Muscle of leg (tissue), 11 donors: ENCODE measurements around the gene SHD. TPM values are rescaled to one million over a fixed set of nuclear protein-coding genes. Genes with fewer than 3 reads are reported as not detected.
A peak's percentile ranks its signal among the peaks of the same experiment; 100 is the strongest.

ENCODE experiments used
- DNase-seq: peaks from one replicate; pipeline ENCODE4 v3.0.0; 2013
- H3K27ac ChIP-seq: one replicate; pipeline ENCODE4 v1.5.1; 2013; ENCODE audit warnings: mild to moderate bottlenecking, low read length, control low read depth
- H3K27me3 ChIP-seq: one replicate; pipeline ENCODE4 v1.6.1; 2013; ENCODE audit warnings: low read length; ENCODE audit not compliant: control insufficient read depth, insufficient read depth
- H3K36me3 ChIP-seq: one replicate; pipeline ENCODE4 v1.6.1; 2013; ENCODE audit warnings: low read length; ENCODE audit not compliant: control insufficient read depth, insufficient read depth
- H3K4me1 ChIP-seq: one replicate; pipeline ENCODE4 v1.6.1; 2013; ENCODE audit warnings: low read length; ENCODE audit not compliant: control insufficient read depth, insufficient read depth
- H3K4me3 ChIP-seq: one replicate; pipeline ENCODE4 v1.5.1; 2013; ENCODE audit warnings: low read length, control low read depth
- H3K9me3 ChIP-seq: replicated peaks from 2 replicates; pipeline ENCODE4 v1.6.1; 2013; ENCODE audit warnings: low read depth, low read length; ENCODE audit not compliant: control insufficient read depth
- WGBS: methylation state at CpG from one replicate; pipeline ENCODE4 v1.1.5; 2013; ENCODE audit warnings: missing lambda C conversion rate; ENCODE audit not compliant: insufficient coverage; 5-methylcytosine and 5-hydroxymethylcytosine counted together
- polyA plus RNA-seq, 8 donors: library from polyadenylated mRNA; unstranded; fragments of 120-200 nt; gene quantifications; one replicate each; pipeline versions ENCODE4 v1.2.1 to v1.2.3, GENCODE V29; 2013; ENCODE audit warnings: inconsistent platforms in 1 of 8, low replicate concordance in 1 of 8; ENCODE audit not compliant: insufficient read length in 8 of 8, insufficient read depth in 1 of 8
- total RNA-seq: library from RNA; stranded (reverse); fragments of 120-200 nt; gene quantifications from one replicate; pipeline ENCODE4 v1.2.4, GENCODE V29; 2013

SHD gene
- total and polyA plus RNA-seq, 9 donors, result 40.1 to 139 (median 94.0) TPM

GRCh38 chr19:4297901-4298809 is 19.1 kb downstream of the SHD start:
- DNase-seq, result no peak

GRCh38 chr19:4298810-4299550 is 19.9 kb downstream of the SHD start:
- H3K4me1 ChIP-seq, result peaks cover 28% of the 10 kb centered on the region
- no peaks in the 10 kb centered on the region for H3K36me3 ChIP-seq
- no peaks in the 10 kb centered on the region for H3K27me3 ChIP-seq
- WGBS, result 73% methylated on average over 3 of the region's 8 CpGs
- no peak for DNase-seq
- no peaks in the 10 kb centered on the region for H3K9me3 ChIP-seq
- no peak overlapping the region for H3K4me3 ChIP-seq
- no peak overlapping the region for H3K27ac ChIP-seq

More at GRCh38 chr19:4297901-4298809, 19.1 kb downstream of the SHD start:
- H3K36me3 ChIP-seq, result no peaks in the 10 kb centered on the region
- H3K27me3 ChIP-seq, result no peaks in the 10 kb centered on the region
- H3K4me3 ChIP-seq, result no peak overlapping the region
- H3K4me1 ChIP-seq, result peaks cover 27% of the 10 kb centered on the region
- no peaks in the 10 kb centered on the region for H3K9me3 ChIP-seq
- no peak overlapping the region for H3K27ac ChIP-seq
- WGBS, result 46% methylated on average over 9 of the region's 27 CpGs

DNA sequence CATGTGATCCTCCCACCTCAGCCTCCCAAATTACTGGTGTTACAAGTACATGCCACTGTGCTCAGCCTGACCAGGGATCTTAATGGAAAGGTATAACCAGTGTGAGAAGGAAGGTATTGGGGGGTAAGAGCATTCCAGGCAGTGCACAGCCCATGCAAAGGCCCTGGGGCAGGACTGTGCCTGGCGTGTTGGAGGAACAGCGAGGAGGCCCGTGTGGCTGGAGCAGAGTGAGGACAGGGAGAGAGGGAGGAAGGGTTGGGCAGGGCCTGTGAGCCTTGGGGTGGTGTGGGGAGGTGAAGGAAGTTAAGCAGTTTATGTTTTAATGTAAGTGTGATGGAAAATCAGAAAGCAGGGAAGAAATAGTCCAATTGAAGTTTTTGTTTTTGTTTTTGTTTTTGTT is 21.5 kb downstream of the SHD start:
- H3K27ac ChIP-seq, result no peak overlapping the region
- H3K4me3 ChIP-seq, result no peak overlapping the region
- no peaks in the 10 kb centered on the region for H3K27me3 ChIP-seq
- H3K36me3 ChIP-seq, result no peaks in the 10 kb centered on the region
- H3K4me1 ChIP-seq, result peaks cover 32% of the 10 kb centered on the region
- DNase-seq, result no peak
- WGBS, result 86% methylated on average over 3 of the region's 3 CpGs
- no peaks in the 10 kb centered on the region for H3K9me3 ChIP-seq

DNA sequence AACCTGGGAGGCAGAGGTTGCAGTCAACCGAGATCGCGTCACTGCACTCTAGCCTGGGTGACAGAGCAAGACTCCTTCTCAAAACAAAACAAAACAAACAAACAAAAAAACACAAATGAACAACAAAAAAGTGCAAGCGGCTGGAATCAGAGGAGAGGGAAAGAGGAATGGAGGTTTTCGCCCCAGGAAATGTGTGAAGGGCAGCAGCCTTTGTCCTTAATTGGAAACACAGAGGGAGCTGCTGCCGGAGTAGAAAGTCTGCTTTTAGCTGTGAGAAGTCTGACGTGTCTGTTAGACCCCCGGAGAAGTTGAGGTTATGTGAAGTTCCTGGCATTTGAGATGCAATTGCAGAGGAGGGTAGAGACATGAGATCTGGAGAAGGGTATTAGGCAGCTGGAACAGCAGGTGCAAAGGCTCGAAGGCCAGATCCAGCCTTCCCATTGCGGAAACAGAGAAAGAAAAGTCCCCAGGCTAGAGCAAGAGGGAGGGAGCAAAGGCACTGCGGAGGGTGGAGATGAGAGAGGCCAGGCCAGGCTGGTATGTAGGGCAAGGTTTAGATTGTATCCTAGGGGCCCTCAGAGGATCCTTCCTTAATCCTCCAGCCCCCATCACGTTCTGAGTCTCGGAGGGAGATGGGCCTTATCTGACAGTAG is 22.6 kb downstream of the SHD start:
- H3K4me1 ChIP-seq, result peaks cover 23% of the 10 kb centered on the region
- DNase-seq, result peak; percentile 53
- H3K27me3 ChIP-seq, result no peaks in the 10 kb centered on the region
- no peaks in the 10 kb centered on the region for H3K36me3 ChIP-seq
- WGBS, result 21% methylated on average over 6 of the region's 13 CpGs
- no peaks in the 10 kb centered on the region for H3K9me3 ChIP-seq
- H3K27ac ChIP-seq, result peak overlapping the region; percentile 65
- no peak overlapping the region for H3K4me3 ChIP-seq

GRCh38 chr19:4302243-4302640 is 23.2 kb downstream of the SHD start, which contains the start of gene TMIGD2:
TSS of gene TMIGD2 (minus strand) at chr19:4302389. CDS start at chr19:4302385, 4 bp downstream.
- WGBS, result 35% methylated on average over 7 of the region's 8 CpGs
- Histone ChIP-seq H3K4me3 (no peak within 1 kb of the TSS), H3K9me3 (no peaks in the 10 kb centered on the region), H3K27me3 (no peaks in the 10 kb centered on the region), H3K4me1 (peaks cover 20% of the 10 kb centered on the region), H3K36me3 (no peaks in the 10 kb centered on the region), H3K27ac (peak within 1 kb of the TSS; percentile 65)
- DNase-seq, result no peak

DNA sequence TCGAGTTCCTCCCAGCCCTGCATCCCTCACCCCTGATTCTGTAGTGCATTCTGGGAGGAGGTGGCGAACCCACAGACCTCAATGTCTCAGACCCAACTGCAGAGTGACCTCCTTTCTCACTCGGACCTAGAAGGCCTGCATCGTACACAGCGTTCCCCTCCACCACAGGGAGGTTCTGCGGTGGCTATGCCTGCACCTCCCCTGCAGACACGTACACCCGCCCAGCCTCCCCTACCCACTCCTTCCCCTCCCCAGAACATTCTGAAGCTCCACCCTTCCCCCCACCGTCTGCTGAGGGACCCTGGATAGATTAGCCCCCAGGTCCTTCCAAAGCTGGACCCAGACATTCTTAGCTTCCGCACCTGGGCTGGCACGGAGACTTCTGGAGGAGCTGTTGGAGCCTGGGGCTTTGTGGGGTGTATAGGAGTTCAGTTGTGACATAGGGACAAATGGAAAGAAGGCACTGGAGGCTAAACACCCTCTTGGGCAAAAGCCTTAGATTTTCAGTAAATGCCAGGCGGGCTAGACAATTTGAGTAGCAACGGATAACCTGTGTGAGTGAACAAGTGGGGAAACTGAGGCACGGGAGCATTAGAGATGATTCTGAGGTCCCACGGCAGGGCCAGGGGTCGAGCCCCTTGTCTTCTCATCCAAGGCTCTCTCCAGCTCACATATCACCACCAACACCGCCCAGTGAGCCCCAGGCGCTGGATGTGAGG is 24.9 kb downstream of the SHD start:
- 55% methylated on average over 10 of the region's 18 CpGs for WGBS
- no peaks in the 10 kb centered on the region for H3K36me3 ChIP-seq
- no peak for DNase-seq
- H3K9me3 ChIP-seq, result no peaks in the 10 kb centered on the region
- H3K4me1 ChIP-seq, result peaks cover 20% of the 10 kb centered on the region
- H3K27ac ChIP-seq, result no peak overlapping the region
- H3K27me3 ChIP-seq, result no peaks in the 10 kb centered on the region
- no peak overlapping the region for H3K4me3 ChIP-seq

- H3K4me3 ChIP-seq, result no peak within 1 kb of the TSS
Measured at GRCh38 chr19:4304538-4305256, 25.6 kb downstream of the SHD start, which contains the start of gene FSD1. TSS of gene FSD1 (plus strand) at chr19:4304598. CDS start at chr19:4304747, 149 bp downstream.

GRCh38 chr19:4305257-4305612 is 26.2 kb downstream of the SHD start:
- Histone ChIP-seq H3K27ac (no peak overlapping the region), H3K36me3 (no peaks in the 10 kb centered on the region), H3K4me3 (no peak overlapping the region), H3K9me3 (no peaks in the 10 kb centered on the region), H3K4me1 (peaks cover 20% of the 10 kb centered on the region), H3K27me3 (no peaks in the 10 kb centered on the region)
- no peak for DNase-seq
- 59% methylated on average over 3 of the region's 7 CpGs for WGBS

More at GRCh38 chr19:4304538-4305256, 25.6 kb downstream of the SHD start, which contains the start of gene FSD1:
- no peaks in the 10 kb centered on the region for H3K36me3 ChIP-seq
- no peaks in the 10 kb centered on the region for H3K27me3 ChIP-seq
- DNase-seq, result peak; percentile 43
- WGBS, result 6% methylated on average over 44 of the region's 63 CpGs
- no peak within 1 kb of the TSS for H3K27ac ChIP-seq
- H3K9me3 ChIP-seq, result no peaks in the 10 kb centered on the region
- peaks cover 20% of the 10 kb centered on the region for H3K4me1 ChIP-seq

- Histone ChIP-seq H3K9me3 (no peaks in the 10 kb centered on the region), H3K27me3 (no peaks in the 10 kb centered on the region), H3K36me3 (no peaks in the 10 kb centered on the region), H3K27ac (no peak overlapping the region), H3K4me1 (peaks cover 20% of the 10 kb centered on the region), H3K4me3 (no peak overlapping the region)
- no peak for DNase-seq
- 82% methylated on average over 16 of the region's 16 CpGs for WGBS
Measured at GRCh38 chr19:4305659-4306058, 26.6 kb downstream of the SHD start.
